ENCODE results near the gene COX4I2. TPM values are rescaled to one million over a fixed set of nuclear protein-coding genes. Genes with fewer than 3 reads are reported as not detected.

Gene COX4I2
- total RNA-seq, 4 donors from 2014 or later: 2.1 to 14.2 (median 7.1) TPM

DNA sequence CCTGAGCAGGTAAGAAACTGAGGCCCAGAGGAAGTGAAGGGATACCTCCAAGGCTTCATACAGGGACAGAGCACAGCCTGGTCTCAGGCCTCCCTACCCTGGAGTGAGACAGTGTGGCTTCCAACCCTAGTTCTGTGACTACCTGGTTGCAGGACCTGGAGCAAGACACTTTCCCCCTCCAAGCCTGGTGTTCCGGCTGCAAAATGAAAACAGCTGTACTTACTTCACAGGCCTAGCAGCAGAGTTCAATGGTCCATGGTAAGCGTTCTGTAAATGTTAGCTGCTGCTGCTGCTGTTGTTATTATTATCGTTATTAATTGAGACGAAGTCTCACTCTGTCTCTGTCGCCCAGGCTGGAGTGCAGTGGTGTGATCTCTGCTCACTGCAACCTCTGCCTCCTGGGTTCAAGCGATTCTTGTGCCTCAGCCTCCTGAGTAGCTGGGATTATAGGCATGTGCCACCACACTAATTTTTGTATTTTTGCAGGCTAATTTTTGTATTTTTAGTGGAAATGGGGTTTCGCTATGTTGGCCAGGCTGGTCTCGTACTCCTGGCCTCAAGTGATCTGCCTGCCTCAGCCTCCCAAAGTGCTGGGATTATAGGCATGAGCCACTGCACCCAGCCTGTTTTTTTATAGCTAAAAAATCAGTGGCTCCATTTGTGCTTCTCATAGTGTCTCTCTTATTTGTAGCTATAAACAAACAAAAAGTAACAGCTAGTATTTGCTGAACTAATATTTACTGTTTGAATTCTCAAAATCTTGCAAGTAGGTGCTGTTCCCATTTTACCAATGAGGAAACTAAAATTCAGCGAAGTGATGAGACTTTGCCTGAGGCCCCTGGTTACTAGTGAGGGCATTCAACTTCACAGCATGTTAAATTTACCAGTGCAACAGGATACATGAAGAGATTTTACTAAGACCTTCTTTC lies 41.9 kb downstream of the COX4I2 start:
- Histone ChIP-seq H3K9me3 (no peaks in the 10 kb centered on the region), H3K4me3 (no peak overlapping the region), H3K4me1 (peaks cover 84 to 97% (median 92%) of the 10 kb centered on the region in 4 donors), H3K27me3 (no peaks in the 10 kb centered on the region), H3K36me3 (peaks cover 0 to 58% (median 33%) of the 10 kb centered on the region in 4 donors), H3K27ac (replicated peaks in 1 of 4) (no peak overlapping the region)
- no peak for DNase-seq (ENCODE audit: extremely low spot score)
- WGBS: 82% methylated on average over 9 of the region's 9 CpGs
- intact Hi-C loops (cut with DNase I): no loop called here
- TF ChIP-seq, protein P1, sequence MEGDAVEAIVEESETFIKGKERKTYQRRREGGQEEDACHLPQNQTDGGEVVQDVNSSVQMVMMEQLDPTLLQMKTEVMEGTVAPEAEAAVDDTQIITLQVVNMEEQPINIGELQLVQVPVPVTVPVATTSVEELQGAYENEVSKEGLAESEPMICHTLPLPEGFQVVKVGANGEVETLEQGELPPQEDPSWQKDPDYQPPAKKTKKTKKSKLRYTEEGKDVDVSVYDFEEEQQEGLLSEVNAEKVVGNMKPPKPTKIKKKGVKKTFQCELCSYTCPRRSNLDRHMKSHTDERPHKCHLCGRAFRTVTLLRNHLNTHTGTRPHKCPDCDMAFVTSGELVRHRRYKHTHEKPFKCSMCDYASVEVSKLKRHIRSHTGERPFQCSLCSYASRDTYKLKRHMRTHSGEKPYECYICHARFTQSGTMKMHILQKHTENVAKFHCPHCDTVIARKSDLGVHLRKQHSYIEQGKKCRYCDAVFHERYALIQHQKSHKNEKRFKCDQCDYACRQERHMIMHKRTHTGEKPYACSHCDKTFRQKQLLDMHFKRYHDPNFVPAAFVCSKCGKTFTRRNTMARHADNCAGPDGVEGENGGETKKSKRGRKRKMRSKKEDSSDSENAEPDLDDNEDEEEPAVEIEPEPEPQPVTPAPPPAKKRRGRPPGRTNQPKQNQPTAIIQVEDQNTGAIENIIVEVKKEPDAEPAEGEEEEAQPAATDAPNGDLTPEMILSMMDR (IDR thresholded peaks at IDR 0.05): no peak
- TF ChIP-seq EP300 (IDR thresholded peaks at IDR 0.05) (no peak), POLR2AphosphoS5 (IDR thresholded peaks at IDR 0.05) (no peak), POLR2A (IDR thresholded peaks at IDR 0.05; ENCODE audit: low read depth) (no peak)

DNA sequence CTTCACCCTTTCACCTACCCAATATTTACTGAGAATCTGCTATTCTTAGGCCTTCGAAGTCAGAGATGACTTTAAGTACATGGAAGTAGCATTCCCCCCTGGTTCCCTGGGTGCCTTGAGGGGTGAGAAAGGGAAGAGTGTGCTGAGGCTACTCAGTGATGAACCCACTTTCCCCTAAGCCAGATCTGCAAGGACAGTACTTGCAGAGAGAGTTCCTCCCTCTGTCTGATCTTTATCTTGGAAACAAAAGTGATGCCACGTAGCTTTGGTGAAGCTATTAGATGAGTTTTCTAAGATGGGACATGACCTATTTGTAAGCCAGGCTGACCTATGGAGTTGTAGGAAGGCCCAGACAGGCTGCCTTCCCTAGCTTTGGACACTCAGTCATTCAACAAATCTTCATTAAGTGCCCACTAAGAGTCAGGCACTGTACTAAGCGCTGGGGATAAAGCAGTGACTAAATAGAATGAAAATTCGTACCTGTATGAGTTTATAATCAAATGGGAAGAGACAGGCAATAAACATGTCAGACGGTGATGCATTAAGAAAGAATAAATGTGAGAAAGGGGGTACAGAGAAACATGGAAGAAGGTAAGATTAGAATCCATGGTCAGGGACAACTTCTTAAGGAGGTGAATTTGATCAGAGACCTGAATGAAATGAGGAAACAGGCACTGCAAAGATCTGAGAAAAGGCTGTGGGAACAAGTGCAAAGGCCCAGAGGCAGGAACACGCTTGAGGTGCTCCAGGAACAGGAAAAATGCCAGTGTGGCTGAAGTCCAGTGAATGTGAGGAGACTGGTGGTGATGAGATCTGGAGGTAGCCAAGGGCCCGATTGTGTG lies 42.8 kb downstream of the COX4I2 start:
- H3K27me3 ChIP-seq: no peaks in the 10 kb centered on the region
- DNase-seq (ENCODE audit: extremely low spot score): no peak
- peaks cover 84 to 97% (median 92%) of the 10 kb centered on the region in 4 donors for H3K4me1 ChIP-seq
- H3K27ac ChIP-seq (replicated peaks in 1 of 4): no peak overlapping the region
- TF ChIP-seq EP300 (IDR thresholded peaks at IDR 0.05) (no peak), POLR2AphosphoS5 (IDR thresholded peaks at IDR 0.05) (no peak)
- TF ChIP-seq, protein P1 (IDR thresholded peaks at IDR 0.05): no peak
- H3K4me3 ChIP-seq: no peak overlapping the region
- intact Hi-C loops (cut with DNase I): no loop called here
- H3K36me3 ChIP-seq: peaks cover 0 to 61% (median 36%) of the 10 kb centered on the region in 4 donors
- WGBS: 89% methylated on average over 7 of the region's 7 CpGs
- no peaks in the 10 kb centered on the region for H3K9me3 ChIP-seq

DNA sequence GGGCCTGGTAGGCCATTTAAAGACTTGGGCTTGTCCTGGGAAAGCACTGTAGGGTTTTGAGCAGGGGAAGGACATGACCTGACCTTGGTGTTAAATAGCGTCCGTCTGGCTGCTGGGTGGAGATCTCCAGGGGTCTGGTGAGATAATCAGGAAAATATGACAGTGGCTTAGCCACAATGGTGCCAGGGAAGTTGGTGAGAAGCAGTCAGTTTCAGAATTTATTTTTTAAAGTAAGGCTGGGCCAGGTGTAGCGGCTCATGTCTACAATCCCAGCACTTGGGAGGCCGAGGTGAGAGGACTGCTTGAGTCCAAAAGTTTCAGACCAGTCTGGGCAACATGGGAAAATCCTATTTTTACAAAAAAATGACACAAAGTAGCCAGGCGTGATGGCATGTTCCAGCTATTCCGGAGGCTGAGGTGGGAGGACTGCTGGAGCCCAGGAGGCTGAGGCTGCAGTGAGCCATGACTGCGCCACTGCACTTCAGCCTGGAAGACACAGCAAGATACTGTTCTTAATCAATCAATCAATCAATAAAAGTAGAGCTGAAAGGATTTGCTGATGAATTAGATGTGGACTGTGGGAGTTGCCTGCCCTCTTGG lies 43.5 kb downstream of the COX4I2 start:
- H3K27ac ChIP-seq (replicated peaks in 1 of 4): no peak overlapping the region
- no peak for DNase-seq (ENCODE audit: extremely low spot score)
- peaks cover 84 to 97% (median 91%) of the 10 kb centered on the region in 4 donors for H3K4me1 ChIP-seq
- intact Hi-C loops (cut with DNase I): no loop called here
- WGBS: 88% methylated on average over 7 of the region's 7 CpGs
- TF ChIP-seq, protein P1 (IDR thresholded peaks at IDR 0.05): no peak
- TF ChIP-seq POLR2AphosphoS5 (IDR thresholded peaks at IDR 0.05) (no peak), POLR2A (IDR thresholded peaks at IDR 0.05; ENCODE audit: low read depth) (no peak)
- H3K4me3 ChIP-seq: no peak overlapping the region
- H3K36me3 ChIP-seq: peaks cover 0 to 59% (median 36%) of the 10 kb centered on the region in 4 donors
- no peaks in the 10 kb centered on the region for H3K27me3 ChIP-seq
- no peaks in the 10 kb centered on the region for H3K9me3 ChIP-seq

DNA sequence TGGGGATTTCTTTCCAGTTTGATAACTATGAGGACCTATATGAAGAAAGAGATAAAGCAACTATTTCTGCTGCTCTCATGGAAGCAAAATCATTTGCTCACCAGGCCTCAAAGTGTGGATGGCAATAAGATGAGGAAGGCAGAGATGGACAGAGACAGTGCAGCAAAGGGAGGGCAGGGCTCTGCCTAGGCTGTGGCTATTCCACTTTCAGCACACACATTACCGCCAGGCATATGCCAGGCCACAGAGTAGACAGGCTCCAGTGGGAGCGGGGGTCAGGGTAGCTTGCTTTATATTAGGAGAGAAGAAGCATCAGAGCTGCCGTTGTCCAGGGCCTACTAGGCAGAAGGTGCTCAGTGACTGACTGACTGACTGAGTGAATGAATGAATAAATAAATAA lies 44.1 kb downstream of the COX4I2 start:
- H3K9me3 ChIP-seq: no peaks in the 10 kb centered on the region
- no peaks in the 10 kb centered on the region for H3K27me3 ChIP-seq
- TF ChIP-seq EP300 (IDR thresholded peaks at IDR 0.05): no peak
- TF ChIP-seq, protein P1 (IDR thresholded peaks at IDR 0.05): no peak
- no peak for TF ChIP-seq POLR2A (IDR thresholded peaks at IDR 0.05; ENCODE audit: low read depth)
- no peak for TF ChIP-seq POLR2AphosphoS5 (IDR thresholded peaks at IDR 0.05)
- peaks cover 84 to 93% (median 86%) of the 10 kb centered on the region in 4 donors for H3K4me1 ChIP-seq
- intact Hi-C loops (cut with DNase I): no loop called here
- peaks cover 0 to 54% (median 36%) of the 10 kb centered on the region in 4 donors for H3K36me3 ChIP-seq
- no peak for DNase-seq (ENCODE audit: extremely low spot score)
- no peak overlapping the region for H3K4me3 ChIP-seq
- no peak overlapping the region for H3K27ac ChIP-seq (replicated peaks in 1 of 4)
- WGBS: 94% methylated on average over 3 of the region's 3 CpGs

Measured in esophagus muscularis mucosa (tissue), 4 donors.